HEK293 (cell line): ENCODE measurements around the gene AMMECR1L.

Experiments
- BCL11B ChIP-seq: fragments of 450-650 bp; formaldehyde crosslinking; IDR thresholded peaks from 2 replicates; pipeline ENCODE4 v1.5.1; 2016; ENCODE audit warnings: low read depth, missing biosample characterization, missing genetic modification characterization
- CTCF ChIP-seq: fragments of 450-650 bp; formaldehyde crosslinking; IDR thresholded peaks from 2 replicates; pipeline ENCODE4 v1.5.1; 2016; ENCODE audit warnings: missing biosample characterization, missing genetic modification characterization
- GLI2 ChIP-seq: fragments of 450-650 bp; formaldehyde crosslinking; IDR thresholded peaks from 2 replicates; pipeline ENCODE4; 2017; ENCODE audit warnings: missing biosample characterization, missing genetic modification characterization, low read depth, borderline replicate concordance
- HOXC10 ChIP-seq: sonication (generic); formaldehyde crosslinking; IDR thresholded peaks from 2 replicates; pipeline ENCODE4 v1.8.1; 2023; ENCODE audit warnings: mild to moderate bottlenecking, missing genetic modification reagents
- KLF10 ChIP-seq: fragments of 450-650 bp; IDR thresholded peaks from 2 replicates; pipeline ENCODE4 v1.5.1; 2018; ENCODE audit warnings: missing biosample characterization, mild to moderate bottlenecking, missing genetic modification characterization
- KLF9 ChIP-seq: fragments of 450-650 bp; formaldehyde crosslinking; IDR thresholded peaks from 2 replicates; pipeline ENCODE4 v1.5.1; 2016; ENCODE audit warnings: missing biosample characterization, missing genetic modification characterization, low read depth
- REST ChIP-seq: fragments of 450-650 bp; formaldehyde crosslinking; IDR thresholded peaks from 2 replicates; pipeline ENCODE4 v1.5.1; 2016; ENCODE audit warnings: missing biosample characterization, missing genetic modification characterization
- SP7 ChIP-seq: fragments of 450-650 bp; formaldehyde crosslinking; IDR thresholded peaks from 2 replicates; pipeline ENCODE4 v1.5.1; 2016; ENCODE audit warnings: missing biosample characterization, missing genetic modification characterization
- YY1 ChIP-seq: fragments of 450-650 bp; formaldehyde crosslinking; IDR thresholded peaks from 2 replicates; pipeline ENCODE4 v1.5.1; 2018; ENCODE audit warnings: missing biosample characterization, missing genetic modification characterization
- ZNF10 ChIP-seq: fragments of 450-650 bp; formaldehyde crosslinking; IDR thresholded peaks from 2 replicates; pipeline ENCODE4 v1.5.1; 2017; ENCODE audit warnings: missing biosample characterization, missing genetic modification characterization
- ZNF132 ChIP-seq: fragments of 450-650 bp; formaldehyde crosslinking; IDR thresholded peaks from 2 replicates; pipeline ENCODE4 v1.5.1; 2017; ENCODE audit warnings: missing biosample characterization, missing genetic modification characterization, borderline replicate concordance
- ZNF184 ChIP-seq: fragments of 450-650 bp; IDR thresholded peaks from 2 replicates; pipeline ENCODE4 v1.5.1; 2018; ENCODE audit warnings: missing biosample characterization, mild to moderate bottlenecking, missing genetic modification characterization
- ZNF311 ChIP-seq: fragments of 450-650 bp; formaldehyde crosslinking; IDR thresholded peaks from 2 replicates; pipeline ENCODE4 v1.5.1; 2017; ENCODE audit warnings: missing biosample characterization, missing genetic modification characterization, borderline replicate concordance
- ZNF354C ChIP-seq: fragments of 450-650 bp; formaldehyde crosslinking; IDR thresholded peaks from 2 replicates; pipeline ENCODE4 v1.5.1; 2016; ENCODE audit warnings: missing biosample characterization, missing genetic modification characterization, low read depth, borderline replicate concordance

- no peak for TF ChIP-seq CTCF (tag by site-specific recombination)
- no peak for TF ChIP-seq YY1
- TF ChIP-seq ZNF132 = no peak
- no peak for TF ChIP-seq ZNF184 (tag by site-specific recombination)
- no peak for TF ChIP-seq REST (tag by site-specific recombination)
- no peak for TF ChIP-seq BCL11B (tag by site-specific recombination)
- no peak for TF ChIP-seq KLF9
- no peak for TF ChIP-seq SP7
- no peak for TF ChIP-seq GLI2 (tag by site-specific recombination)
- no peak for TF ChIP-seq ZNF311
- TF ChIP-seq KLF10 (tag by site-specific recombination) = no peak
- TF ChIP-seq HOXC10 (CRISPR knock-in tag) = no peak
- no peak for TF ChIP-seq ZNF354C (tag by site-specific recombination)
- no peak for TF ChIP-seq ZNF10
Observed at GRCh38 chr2:127932199-127932876, 46.6 kb upstream of the AMMECR1L start.
